Ectodermal cell (in vitro differentiated cells): ENCODE results near the gene EXOC2.

Experiments
- H3K27ac ChIP-seq: 2 replicates; pipeline ENCODE4 v1.7.0; 2013; ENCODE audit warnings: mild to moderate bottlenecking, low read depth, low read length; ENCODE audit not compliant: insufficient read depth, poor library complexity, severe bottlenecking
- H3K27me3 ChIP-seq: 2 replicates; pipeline ENCODE4 v1.7.0; 2013; ENCODE audit warnings: mild to moderate bottlenecking, low read length; ENCODE audit not compliant: insufficient read depth, control insufficient read depth, poor library complexity, severe bottlenecking
- H3K36me3 ChIP-seq: one replicate; pipeline ENCODE4 v1.7.0; 2013; ENCODE audit warnings: low read length; ENCODE audit not compliant: control insufficient read depth, insufficient read depth
- H3K4me1 ChIP-seq: one replicate; pipeline ENCODE4 v1.7.0; 2013; ENCODE audit warnings: low read length; ENCODE audit not compliant: control insufficient read depth, insufficient read depth
- H3K4me3 ChIP-seq: 2 replicates; pipeline ENCODE4 v1.7.0; 2013; ENCODE audit warnings: low read depth, low read length, control low read depth; ENCODE audit not compliant: insufficient read depth
- H3K9me3 ChIP-seq: 2 replicates; pipeline ENCODE4 v1.7.0; 2013; ENCODE audit warnings: mild to moderate bottlenecking, low read length, moderate library complexity; ENCODE audit not compliant: control insufficient read depth
- WGBS, 2 experiments: methylation state at CpG; one replicate each; pipeline ENCODE4 v1.1.7; 2013; ENCODE audit warnings: missing lambda C conversion rate in 2 of 2; 5-methylcytosine and 5-hydroxymethylcytosine counted together

Gene EXOC2

DNA sequence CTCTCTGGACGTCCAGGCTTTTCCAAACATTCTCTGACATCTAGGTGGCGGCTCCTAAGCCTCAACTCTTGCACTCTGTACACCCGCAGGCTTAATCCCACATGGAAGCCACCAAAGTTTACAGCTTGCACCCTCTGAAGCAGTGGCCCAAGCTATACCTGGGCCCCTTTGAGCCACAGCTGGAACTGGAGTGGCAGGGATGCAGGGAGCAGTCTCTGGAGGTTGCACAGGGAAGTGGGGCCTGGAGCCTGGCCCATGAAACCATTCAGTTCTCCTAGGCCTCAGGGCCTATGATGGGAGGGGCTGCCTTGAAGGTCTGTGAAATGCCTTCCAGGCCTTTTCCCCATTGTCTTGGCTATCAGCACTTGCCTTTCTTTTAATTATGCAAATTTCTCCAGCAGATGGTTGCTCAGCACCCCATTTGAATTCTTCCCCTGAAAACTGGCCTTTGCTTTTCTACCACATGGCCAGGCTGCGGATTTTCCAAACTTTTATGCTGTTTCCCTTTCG, 236.5 kb downstream of the EXOC2 start:
- H3K36me3 ChIP-seq = no peaks in the 10 kb centered on the region
- H3K4me1 ChIP-seq = no peaks in the 10 kb centered on the region
- 81 to 83% methylated on average over 5 of the region's 5 CpGs for WGBS, 2 experiments
- H3K4me3 ChIP-seq = no peak overlapping the region
- H3K9me3 ChIP-seq = no peaks in the 10 kb centered on the region
- no peak overlapping the region for H3K27ac ChIP-seq
- no peaks in the 10 kb centered on the region for H3K27me3 ChIP-seq

DNA sequence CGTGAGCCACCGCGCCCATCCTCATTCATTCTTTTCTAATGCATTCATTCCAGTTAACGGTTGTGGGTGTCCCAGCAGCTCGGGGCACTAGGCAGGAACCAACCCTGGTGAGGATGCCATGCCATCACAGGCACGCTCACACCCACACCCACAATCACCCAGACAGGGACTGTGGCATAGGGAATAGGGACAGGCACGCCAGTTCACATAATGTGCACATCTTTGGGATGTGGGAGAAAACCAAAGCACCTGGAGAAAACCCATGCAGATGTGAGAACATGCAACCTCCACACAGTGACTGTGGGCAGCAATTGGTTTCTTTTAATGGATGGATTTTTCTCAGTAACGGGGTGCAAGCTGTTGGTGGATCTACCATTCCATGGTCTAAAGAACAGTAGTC, 237.1 kb downstream of the EXOC2 start:
- Histone ChIP-seq H3K36me3 (no peaks in the 10 kb centered on the region), H3K9me3 (no peaks in the 10 kb centered on the region), H3K27ac (no peak overlapping the region), H3K4me3 (no peak overlapping the region), H3K4me1 (no peaks in the 10 kb centered on the region), H3K27me3 (no peaks in the 10 kb centered on the region)
- WGBS, 2 experiments = 91 to 97% methylated on average over 8 of the region's 8 CpGs

DNA sequence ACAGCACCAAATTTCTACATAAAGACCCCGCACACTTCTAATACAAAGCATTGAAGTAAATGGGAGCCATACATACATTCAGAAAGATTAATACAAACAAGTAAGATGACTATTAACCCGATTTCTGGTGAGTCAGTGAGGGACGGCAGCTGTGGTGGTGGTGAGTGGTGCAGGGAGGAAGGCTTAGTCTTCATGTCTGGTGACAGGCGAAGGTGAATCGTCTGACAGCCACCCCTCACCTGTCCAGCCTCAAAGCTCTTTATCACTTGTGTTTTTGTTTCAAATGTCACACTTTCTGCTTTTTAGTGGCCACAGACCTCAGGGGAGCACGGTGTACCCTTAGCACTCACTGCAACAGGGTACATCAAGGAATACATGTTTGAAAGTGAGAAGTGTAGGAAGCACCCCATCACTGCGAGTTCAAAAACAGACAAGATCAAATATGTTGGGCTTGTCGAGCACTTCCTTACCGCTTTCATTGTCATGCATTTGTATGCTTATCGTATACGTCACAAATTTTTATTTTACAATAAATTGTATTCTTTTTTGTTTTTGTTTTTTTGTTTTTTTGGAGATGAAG, 237.8 kb downstream of the EXOC2 start:
- H3K36me3 ChIP-seq = no peaks in the 10 kb centered on the region
- no peaks in the 10 kb centered on the region for H3K27me3 ChIP-seq
- H3K4me1 ChIP-seq = no peaks in the 10 kb centered on the region
- no peaks in the 10 kb centered on the region for H3K9me3 ChIP-seq
- no peak overlapping the region for H3K27ac ChIP-seq
- no peak overlapping the region for H3K4me3 ChIP-seq
- 92 to 97% methylated on average over 10 to 11 of the region's 11 CpGs for WGBS, 2 experiments

DNA sequence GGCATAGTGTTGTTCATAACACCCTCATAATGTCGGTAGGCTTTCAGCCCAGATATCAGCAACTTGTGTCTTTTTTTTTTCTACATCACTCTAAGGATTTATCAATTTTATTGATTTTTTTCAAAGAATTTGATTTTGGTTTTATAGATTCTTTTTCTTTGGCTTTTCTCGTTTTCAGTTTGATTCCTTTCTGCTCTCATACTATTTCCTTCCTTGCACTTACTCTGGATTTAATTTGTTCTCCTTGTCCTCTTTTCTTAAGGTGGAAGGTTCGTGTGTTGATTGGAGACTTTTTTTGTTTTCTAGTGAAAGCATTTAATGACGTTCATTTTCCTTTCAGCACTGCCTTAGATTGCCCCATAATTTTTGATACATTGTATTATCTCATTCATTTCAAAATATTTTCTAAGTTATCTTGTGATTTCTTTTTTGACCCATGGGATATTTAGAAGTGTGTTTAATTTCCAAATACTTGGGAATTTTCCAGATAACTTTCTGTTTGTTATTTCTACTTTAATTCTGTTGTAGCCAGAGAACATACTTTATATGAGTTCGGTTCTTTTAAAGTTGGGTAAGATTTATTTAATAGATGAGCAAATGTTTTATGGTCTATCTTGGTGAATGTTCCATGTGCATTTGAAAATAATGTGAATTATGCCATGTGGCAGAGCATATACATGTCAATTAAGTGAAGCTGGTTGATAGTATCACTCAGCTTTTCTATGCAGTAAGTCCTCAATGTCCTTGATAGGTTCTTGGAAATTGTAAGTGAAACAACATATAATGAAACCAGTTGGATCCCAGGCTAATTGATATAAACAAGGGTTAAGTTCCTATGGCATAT, 238.6 kb downstream of the EXOC2 start:
- no peaks in the 10 kb centered on the region for H3K27me3 ChIP-seq
- H3K27ac ChIP-seq = no peak overlapping the region
- WGBS, 2 experiments = 94 to 96% methylated on average over 3 of the region's 5 CpGs
- H3K4me1 ChIP-seq = no peaks in the 10 kb centered on the region
- H3K36me3 ChIP-seq = no peaks in the 10 kb centered on the region
- H3K4me3 ChIP-seq = no peak overlapping the region
- H3K9me3 ChIP-seq = no peaks in the 10 kb centered on the region

DNA sequence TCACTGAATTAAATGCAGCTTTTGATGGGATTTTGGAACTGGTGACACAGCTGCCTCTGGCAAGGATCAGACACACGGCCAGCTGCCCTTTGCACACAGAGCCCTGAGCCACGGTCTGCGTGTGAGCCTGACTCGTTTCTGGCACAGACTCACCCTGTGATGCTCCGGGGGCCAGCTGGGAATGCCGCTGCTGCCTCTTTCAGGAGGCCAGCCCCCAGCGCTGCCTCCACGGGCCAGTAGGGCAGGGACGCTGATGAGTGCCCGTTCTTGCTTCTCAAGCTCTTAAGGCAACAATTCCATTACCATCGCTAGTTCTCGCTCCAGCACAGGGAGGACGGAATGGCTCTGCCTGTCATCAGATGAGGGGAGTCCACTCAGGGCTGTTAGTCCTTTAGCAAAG, 239.8 kb downstream of the EXOC2 start:
- Histone ChIP-seq H3K4me1 (no peaks in the 10 kb centered on the region), H3K4me3 (no peak overlapping the region), H3K9me3 (no peaks in the 10 kb centered on the region), H3K27me3 (no peaks in the 10 kb centered on the region), H3K27ac (no peak overlapping the region), H3K36me3 (no peaks in the 10 kb centered on the region)
- 84 to 86% methylated on average over 13 of the region's 13 CpGs for WGBS, 2 experiments

DNA sequence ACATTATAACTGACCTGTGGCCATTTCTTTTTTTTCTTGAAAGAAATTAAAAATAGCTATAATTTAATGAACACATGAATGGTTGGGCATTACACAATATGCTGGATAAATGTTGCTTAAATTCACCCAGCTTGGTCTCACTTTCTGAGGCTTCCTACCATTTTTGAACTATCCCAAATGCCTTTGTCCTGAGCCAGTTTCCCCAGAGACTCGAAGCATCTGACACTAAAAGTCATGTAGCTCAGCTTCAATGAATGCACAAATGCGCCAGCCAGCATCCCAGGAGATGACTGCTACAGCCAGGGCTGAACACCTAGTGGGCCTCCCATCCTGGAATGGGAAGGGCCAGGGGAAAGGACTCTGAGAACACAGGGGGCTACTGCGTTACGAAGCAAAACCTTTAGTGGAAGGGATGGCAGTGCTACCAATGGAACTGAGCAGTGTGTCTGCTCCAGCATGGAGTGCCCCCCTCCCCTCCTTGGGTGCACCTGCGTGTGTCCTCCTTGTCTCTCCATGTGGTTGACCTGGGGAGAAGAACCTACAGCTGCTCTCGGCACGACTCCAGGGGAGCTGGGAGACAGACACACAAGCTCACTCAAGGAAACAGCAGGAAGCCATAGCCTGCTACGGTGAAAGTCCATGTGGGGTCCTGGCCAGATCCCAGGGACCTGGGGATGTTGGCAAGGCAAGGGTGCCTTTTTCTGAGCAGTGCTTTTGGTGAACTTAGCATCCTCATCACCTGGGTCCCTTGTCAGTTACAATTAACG, 240.5 kb downstream of the EXOC2 start:
- Histone ChIP-seq H3K4me3 (no peak overlapping the region), H3K9me3 (no peaks in the 10 kb centered on the region), H3K4me1 (no peaks in the 10 kb centered on the region), H3K27me3 (no peaks in the 10 kb centered on the region), H3K36me3 (no peaks in the 10 kb centered on the region), H3K27ac (no peak overlapping the region)
- WGBS, 2 experiments = 90 to 91% methylated on average over 9 of the region's 9 CpGs

DNA sequence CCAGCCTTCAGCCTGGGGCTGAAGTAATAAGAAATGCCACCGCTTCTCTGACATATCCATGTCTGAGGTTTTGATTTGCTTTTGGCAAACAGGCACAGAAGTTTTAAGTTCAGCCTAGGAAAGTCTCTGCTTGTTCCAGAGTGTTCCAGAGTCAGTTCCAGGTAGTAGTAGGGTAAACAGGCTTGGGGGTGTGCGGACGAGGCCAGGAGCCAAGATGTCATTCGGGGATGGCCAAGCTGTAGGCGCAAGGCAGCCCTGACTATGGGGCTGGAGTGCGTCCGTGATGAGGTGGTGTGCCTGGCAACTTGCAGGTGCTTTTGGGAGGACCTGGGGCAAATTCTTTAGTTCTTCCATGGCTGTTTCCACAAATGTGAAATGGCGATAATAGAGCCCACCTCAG, 241.1 kb downstream of the EXOC2 start:
- Histone ChIP-seq H3K27me3 (no peaks in the 10 kb centered on the region), H3K4me3 (no peak overlapping the region), H3K27ac (no peak overlapping the region), H3K9me3 (no peaks in the 10 kb centered on the region), H3K36me3 (no peaks in the 10 kb centered on the region), H3K4me1 (no peaks in the 10 kb centered on the region)
- 94 to 97% methylated on average over 8 of the region's 8 CpGs for WGBS, 2 experiments

DNA sequence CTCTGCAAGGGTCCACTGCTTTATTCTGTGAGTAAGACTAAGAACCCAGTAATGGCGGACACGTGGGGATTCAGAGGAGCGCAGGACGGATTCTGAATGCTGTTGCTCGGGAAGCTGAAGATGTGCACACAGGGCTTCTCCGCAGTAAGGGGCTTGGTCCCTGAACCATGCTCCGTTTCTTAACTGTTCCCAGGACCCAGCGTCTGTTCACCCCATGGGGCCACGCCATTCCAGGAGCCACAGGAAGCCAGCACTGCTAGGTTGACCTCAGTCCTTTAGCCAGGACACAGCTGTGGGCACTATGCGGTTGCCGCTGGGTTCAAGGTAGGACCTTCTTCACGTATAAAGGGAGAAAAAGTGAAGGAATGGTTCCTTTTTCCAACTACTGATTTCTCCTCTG, 241.6 kb downstream of the EXOC2 start:
- WGBS, 2 experiments = 95 to 96% methylated on average over 12 of the region's 12 CpGs

DNA sequence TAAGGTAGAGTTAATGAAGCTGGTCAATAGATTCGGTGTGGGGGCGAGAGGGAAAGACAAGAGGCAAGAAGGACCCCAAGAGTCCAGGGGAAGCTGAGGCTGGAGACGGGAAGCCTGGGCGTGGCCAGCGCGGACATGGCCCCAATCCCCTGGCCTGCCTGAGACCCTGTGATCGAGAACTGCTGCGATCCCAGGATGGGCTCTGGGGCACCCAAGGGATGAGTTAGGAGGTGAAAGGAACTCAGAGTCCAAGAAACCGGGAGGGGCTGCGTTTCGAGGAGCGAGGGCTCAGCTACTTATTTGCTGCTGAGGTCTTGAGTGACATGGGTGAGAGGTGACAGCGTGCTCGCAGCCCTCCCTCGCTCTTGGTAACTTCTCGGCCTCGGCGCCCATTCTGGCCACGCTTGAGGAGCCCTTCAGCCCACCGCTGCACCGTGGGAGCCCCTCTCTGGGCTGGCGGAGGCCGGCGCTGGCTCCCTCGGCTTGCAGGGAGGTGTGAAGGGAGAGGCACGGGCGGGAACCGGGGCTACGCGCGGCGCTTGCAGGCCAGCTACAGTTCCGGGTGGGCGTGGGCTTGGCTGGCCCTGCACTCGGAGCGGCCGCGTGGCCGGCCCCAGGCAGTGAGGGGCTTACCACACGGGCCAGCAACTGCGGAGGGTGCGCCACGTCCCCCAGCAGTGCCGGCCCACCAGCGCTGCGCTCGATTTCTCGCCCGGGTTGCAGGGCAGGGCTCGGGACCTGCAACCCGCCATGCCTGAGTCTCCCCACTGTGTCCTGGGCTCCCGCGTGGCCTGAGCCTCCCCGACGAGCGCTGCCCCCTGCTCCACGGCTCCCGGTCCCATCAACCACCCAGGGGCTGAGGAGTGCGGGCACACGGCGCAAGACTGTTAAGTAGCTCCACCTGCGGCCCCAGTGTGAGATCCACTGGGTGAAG, 243.2 kb downstream of the EXOC2 start:
- Histone ChIP-seq H3K27me3 (no peaks in the 10 kb centered on the region), H3K9me3 (no peaks in the 10 kb centered on the region), H3K4me1 (peaks cover 6% of the 10 kb centered on the region), H3K36me3 (no peaks in the 10 kb centered on the region), H3K27ac (no peak overlapping the region), H3K4me3 (no peak overlapping the region)
- 93% methylated on average over 62 of the region's 62 CpGs for WGBS, 2 experiments

More for the DNA sequence above, 241.6 kb downstream of the EXOC2 start:
- no peaks in the 10 kb centered on the region for H3K27me3 ChIP-seq
- H3K36me3 ChIP-seq = no peaks in the 10 kb centered on the region
- peaks cover 3% of the 10 kb centered on the region for H3K4me1 ChIP-seq
- H3K9me3 ChIP-seq = no peaks in the 10 kb centered on the region
- H3K4me3 ChIP-seq = no peak overlapping the region
- no peak overlapping the region for H3K27ac ChIP-seq
